Esophagus (tissue), 2 donors: ENCODE measurements around the gene NKIRAS1. TPM values are rescaled to one million over a fixed set of nuclear protein-coding genes. Genes with fewer than 3 reads are reported as not detected.
"Not testable (repeated sequence)": the region's sequence is repeated elsewhere in the genome, so short reads cannot be mapped to it uniquely, and the experiment has no call there.

Source experiments
- H3K27ac ChIP-seq, 2 donors: one replicate each; pipeline ENCODE4 v1.5.1; 2013; ENCODE audit warnings: low read depth in 2 of 2, mild to moderate bottlenecking in 2 of 2, inconsistent platforms in 1 of 2, low read length in 1 of 2, moderate library complexity in 1 of 2
- H3K27me3 ChIP-seq, 2 donors: one replicate each; pipeline ENCODE4 v1.6.1; 2013; ENCODE audit warnings: low read length in 2 of 2, control low read depth in 1 of 2, mild to moderate bottlenecking in 1 of 2; ENCODE audit not compliant: insufficient read depth in 2 of 2, control insufficient read depth in 1 of 2
- H3K36me3 ChIP-seq, 2 donors: one replicate each; pipeline ENCODE4 v1.6.1; 2013; ENCODE audit warnings: low read length in 1 of 2; ENCODE audit not compliant: control insufficient read depth in 2 of 2, insufficient read depth in 2 of 2
- H3K4me1 ChIP-seq, 2 donors: one replicate each; pipeline ENCODE4 v1.6.1; 2013; ENCODE audit warnings: low read length in 1 of 2; ENCODE audit not compliant: control insufficient read depth in 2 of 2, insufficient read depth in 2 of 2
- H3K4me3 ChIP-seq, 2 donors: one replicate each; pipeline ENCODE4 v1.5.1; 2013; ENCODE audit warnings: low read length in 2 of 2, mild to moderate bottlenecking in 2 of 2, low read depth in 1 of 2, moderate library complexity in 1 of 2
- H3K9me3 ChIP-seq, 2 donors: one replicate each; pipeline ENCODE4 v1.6.1; 2013; ENCODE audit warnings: mild to moderate bottlenecking in 2 of 2, low read depth in 1 of 2, low read length in 1 of 2, moderate library complexity in 1 of 2; ENCODE audit not compliant: control insufficient read depth in 2 of 2, insufficient read depth in 1 of 2
- WGBS, 2 donors: extraction: QIAGEN DNeasy Blood & Tissue Kit; methylation state at CpG; one replicate each; pipeline ENCODE4 v1.1.7; 2013; 5-methylcytosine and 5-hydroxymethylcytosine counted together
- polyA plus RNA-seq, 2 donors: library from polyadenylated mRNA; stranded (reverse); fragments of 200-250 nt; gene quantifications; one replicate each; pipeline ENCODE4 v1.2.3, GENCODE V29; 2013
- donor health status: healthy with polysubstance abuse.
- donor health status: Bipolar disorder and iron deficiency.

NKIRAS1 gene
- polyA plus RNA-seq, 2 donors, result 4.9 to 5.4 TPM

DNA sequence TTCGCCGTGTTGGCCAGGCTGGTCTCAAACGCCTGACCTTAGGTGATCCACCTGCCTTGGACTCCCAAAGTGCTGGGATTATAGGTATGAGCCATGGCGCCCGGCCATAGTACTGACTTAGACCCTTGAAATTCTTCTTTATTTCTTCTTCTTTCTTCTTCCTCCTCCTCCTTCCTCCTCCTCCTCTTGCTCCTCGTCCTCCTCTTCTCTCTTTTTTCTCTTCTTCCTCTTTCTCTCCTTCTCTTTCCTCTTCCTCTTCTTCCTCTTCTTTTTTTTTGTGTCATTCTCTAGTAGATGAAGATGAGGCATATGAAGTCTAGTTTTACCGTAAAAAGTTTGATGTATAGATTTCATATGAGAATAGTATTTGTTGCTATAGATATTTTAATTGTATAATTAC is 9.5 kb upstream of the NKIRAS1 start:
- 93% methylated on average over 7 of the region's 7 CpGs for WGBS, 2 donors
- H3K4me3 ChIP-seq, result no peak overlapping the region
- no peaks in the 10 kb centered on the region for H3K9me3 ChIP-seq
- H3K27ac ChIP-seq, result no peak overlapping the region
- no peaks in the 10 kb centered on the region for H3K36me3 ChIP-seq
- H3K27me3 ChIP-seq, result no peaks in the 10 kb centered on the region
- peaks cover 0 to 4% of the 10 kb centered on the region in 2 donors for H3K4me1 ChIP-seq

DNA sequence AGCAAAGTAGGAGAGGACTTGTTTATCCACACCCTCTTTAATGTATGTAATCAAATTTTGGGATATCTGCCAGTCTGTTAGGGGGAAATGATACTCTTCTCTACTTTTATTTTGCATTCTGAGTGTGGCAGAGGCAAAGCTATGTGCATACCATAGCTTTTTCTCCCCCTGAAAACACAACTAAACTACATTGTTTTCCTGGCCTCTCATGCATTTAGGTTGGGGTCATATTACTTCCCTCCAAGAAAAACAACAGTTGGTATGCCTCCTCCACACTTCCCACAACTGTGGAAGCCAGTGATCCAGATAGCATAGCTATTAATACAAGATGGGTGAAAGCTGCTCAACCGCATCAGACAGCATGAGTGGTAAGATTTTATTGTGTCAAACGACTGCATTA is 7.0 kb upstream of the NKIRAS1 start:
- Histone ChIP-seq H3K4me3 (no peak overlapping the region), H3K9me3 (no peaks in the 10 kb centered on the region), H3K4me1 (peaks cover 0 to 4% of the 10 kb centered on the region in 2 donors), H3K27me3 (no peaks in the 10 kb centered on the region), H3K36me3 (peaks cover 0 to 2% of the 10 kb centered on the region in 2 donors), H3K27ac (no peak overlapping the region)
- WGBS, 2 donors, result 78 to 79% methylated on average over 2 of the region's 2 CpGs

DNA sequence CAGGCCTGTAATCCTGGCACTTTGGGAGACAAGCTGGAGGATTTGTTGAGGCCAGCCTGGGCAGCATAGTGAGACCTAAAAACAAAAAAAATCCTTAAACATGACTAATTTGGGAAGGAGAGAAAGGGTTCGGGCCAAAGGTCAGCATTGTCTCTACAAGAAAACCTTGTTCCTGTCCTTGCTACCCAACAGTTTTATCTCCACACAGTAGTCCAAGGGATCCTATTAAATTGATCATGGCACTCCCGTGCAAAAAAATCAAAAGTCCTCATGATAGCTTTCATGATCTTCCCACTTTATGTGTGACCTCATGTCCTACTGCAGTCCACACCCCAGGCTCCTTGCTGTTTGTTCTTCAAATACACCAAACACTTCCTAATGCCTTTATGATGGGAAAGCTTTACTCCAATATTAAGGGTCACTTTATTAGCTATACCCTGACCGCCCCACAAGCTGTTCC is 4.3 kb upstream of the NKIRAS1 start:
- 83 to 88% methylated on average over 3 of the region's 3 CpGs for WGBS, 2 donors
- Histone ChIP-seq H3K27me3 (no peaks in the 10 kb centered on the region), H3K9me3 (no peaks in the 10 kb centered on the region), H3K4me3 (no peak overlapping the region), H3K36me3 (peaks cover 2 to 4% of the 10 kb centered on the region in 2 donors), H3K27ac (no peak overlapping the region), H3K4me1 (no peaks in the 10 kb centered on the region)

DNA sequence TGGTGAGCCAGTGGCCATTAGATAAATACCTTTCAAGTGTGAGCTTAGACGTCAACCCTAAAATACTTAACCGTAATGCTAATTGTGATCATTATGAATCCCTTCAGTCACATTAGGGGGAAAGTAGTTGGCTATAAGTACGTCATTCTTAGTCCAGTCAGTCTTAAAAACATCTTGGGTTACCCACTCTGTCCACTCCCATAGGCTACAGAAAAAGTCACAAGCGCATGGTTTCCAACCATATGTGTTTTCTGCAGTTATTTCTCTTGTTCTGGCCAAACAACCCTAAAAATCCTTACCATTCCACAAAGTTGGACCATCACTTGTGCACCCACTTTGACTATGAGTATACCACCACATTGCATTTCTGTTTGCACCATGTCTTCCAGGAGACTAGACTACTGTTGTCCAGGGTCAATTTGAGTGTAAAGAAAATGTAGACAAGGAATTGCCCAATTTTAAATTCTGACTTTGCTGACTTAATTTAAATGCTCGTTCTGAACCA is 3.4 kb upstream of the NKIRAS1 start:
- Histone ChIP-seq H3K27me3 (no peaks in the 10 kb centered on the region), H3K9me3 (no peaks in the 10 kb centered on the region), H3K4me1 (no peaks in the 10 kb centered on the region), H3K4me3 (no peak overlapping the region), H3K27ac (no peak overlapping the region), H3K36me3 (peaks cover 2 to 4% of the 10 kb centered on the region in 2 donors)
- WGBS, 2 donors, result 79 to 86% methylated on average over 5 of the region's 5 CpGs

DNA sequence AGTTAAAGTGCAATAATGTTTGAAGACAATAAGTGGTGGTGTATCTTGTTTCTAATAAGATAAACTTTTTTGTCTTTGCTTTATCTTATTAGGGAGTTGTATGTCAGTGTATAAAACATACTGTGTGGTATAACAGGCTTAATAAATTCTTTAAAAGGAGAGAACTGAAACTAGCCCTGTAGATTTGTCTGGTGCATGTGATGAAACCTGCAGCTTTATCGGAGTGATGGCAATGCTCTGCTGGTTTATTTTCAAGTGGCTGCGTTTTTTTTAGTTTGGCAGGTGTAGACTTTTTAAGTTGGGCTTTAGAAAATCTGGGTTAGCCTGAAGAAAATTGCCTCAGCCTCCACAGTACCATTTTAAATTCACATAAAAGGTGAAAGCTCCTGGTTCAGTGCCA is 2.8 kb upstream of the NKIRAS1 start:
- H3K9me3 ChIP-seq, result no peaks in the 10 kb centered on the region
- peaks cover 2 to 4% of the 10 kb centered on the region in 2 donors for H3K36me3 ChIP-seq
- H3K4me1 ChIP-seq, result no peaks in the 10 kb centered on the region
- H3K27me3 ChIP-seq, result no peaks in the 10 kb centered on the region
- WGBS, 2 donors, result 69 to 70% methylated on average over 2 of the region's 2 CpGs
- H3K4me3 ChIP-seq, result no peak overlapping the region
- H3K27ac ChIP-seq, result no peak overlapping the region

DNA sequence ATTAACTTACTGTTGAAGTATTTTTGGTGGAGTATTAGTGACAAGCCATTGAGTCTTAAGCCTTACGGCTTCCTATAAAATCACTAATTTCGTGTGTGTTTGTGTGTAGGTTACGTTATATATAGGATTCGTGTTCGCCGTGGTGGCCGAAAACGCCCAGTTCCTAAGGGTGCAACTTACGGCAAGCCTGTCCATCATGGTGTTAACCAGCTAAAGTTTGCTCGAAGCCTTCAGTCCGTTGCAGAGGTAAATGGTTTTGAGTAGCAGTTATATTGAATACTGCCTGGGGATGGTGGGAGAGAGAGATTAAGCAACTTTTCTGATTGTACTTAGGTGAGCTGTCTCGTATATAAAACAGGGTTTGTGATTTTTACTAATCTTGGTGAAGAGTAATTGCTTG is 1.5 kb upstream of the NKIRAS1 start:
- not testable (repeated sequence) for H3K9me3 ChIP-seq, H3K27ac ChIP-seq, H3K4me1 ChIP-seq, H3K36me3 ChIP-seq, H3K27me3 ChIP-seq
- H3K4me3 ChIP-seq, result peak overlapping the region; percentile 27 to 97
- WGBS, 2 donors, result 11 to 15% methylated on average over 12 of the region's 12 CpGs

DNA sequence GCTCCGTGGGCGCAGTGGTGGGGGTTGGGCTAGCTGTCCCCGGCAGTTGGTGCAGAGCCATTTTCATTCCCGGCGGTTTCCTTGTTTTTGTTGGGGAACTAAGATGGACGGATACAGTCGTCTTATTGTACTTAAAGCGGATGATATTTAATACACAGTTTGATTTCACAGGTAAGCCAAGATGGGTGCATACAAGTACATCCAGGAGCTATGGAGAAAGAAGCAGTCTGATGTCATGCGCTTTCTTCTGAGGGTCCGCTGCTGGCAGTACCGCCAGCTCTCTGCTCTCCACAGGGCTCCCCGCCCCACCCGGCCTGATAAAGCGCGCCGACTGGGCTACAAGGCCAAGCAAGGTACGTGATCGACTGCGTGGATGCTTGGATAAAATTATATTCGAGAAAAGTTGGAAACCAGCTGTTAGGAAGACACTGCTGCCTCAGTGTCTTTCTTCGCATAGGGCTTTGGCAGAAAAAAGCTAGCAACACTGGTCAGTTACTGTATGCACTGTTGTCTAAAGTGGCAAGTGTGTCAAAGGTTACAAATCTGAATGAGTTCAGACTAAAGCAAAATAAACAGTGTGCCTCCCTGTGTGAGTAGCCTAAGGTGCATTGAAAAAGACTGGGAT is 1.0 kb upstream of the NKIRAS1 start:
- peak overlapping the region; percentile 95 to 96 for H3K27ac ChIP-seq
- not testable (repeated sequence) for H3K9me3 ChIP-seq, H3K27me3 ChIP-seq, H3K36me3 ChIP-seq, H3K4me1 ChIP-seq
- H3K4me3 ChIP-seq, result peak overlapping the region; percentile 84 to 97
- WGBS, 2 donors, result 0 to 1% methylated on average over 18 to 20 of the region's 21 CpGs

DNA sequence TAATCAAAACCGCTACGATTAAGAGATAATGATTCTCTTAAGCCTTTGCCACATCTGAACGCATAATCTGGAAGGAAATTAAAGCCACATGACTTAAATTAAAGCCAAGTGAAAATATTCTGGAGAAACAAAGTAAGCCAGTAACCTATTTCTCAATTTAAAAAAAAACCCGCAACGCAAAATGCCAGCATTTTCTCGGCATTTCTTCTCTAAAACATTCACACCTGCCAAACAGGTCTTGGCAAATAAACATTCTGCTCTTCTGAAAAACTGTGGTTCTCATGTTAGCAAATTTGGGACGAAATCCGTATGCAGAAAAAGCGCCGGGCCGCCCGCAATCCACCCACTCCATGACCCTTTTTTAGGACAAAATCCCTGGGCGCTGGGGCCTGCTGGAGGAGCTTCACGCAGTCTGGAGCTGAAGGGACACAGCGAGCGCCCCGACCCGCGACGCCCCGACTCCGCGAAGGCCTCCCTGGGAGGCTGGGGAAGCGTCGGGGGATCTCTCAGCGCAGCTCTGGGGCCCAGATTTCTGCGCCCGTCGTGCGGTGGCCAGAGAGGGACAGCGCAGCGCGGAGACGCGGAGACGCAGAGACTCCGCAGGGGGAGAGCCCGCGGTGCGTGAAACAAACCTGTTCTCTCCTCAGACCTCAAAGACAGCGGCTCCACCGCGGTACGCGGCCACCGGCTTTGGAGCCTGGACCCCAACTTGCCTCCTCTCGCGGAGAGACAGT is 471 bp downstream of the NKIRAS1 start:
- 2 to 3% methylated on average over 47 to 48 of the region's 48 CpGs for WGBS, 2 donors
- Histone ChIP-seq H3K9me3 (no peaks in the 10 kb centered on the region), H3K4me1 (no peaks in the 10 kb centered on the region), H3K4me3 (peak overlapping the region; percentile 84 to 97), H3K27me3 (no peaks in the 10 kb centered on the region), H3K27ac (peak overlapping the region; percentile 79 to 95), H3K36me3 (peaks cover 2 to 4% of the 10 kb centered on the region in 2 donors)

DNA sequence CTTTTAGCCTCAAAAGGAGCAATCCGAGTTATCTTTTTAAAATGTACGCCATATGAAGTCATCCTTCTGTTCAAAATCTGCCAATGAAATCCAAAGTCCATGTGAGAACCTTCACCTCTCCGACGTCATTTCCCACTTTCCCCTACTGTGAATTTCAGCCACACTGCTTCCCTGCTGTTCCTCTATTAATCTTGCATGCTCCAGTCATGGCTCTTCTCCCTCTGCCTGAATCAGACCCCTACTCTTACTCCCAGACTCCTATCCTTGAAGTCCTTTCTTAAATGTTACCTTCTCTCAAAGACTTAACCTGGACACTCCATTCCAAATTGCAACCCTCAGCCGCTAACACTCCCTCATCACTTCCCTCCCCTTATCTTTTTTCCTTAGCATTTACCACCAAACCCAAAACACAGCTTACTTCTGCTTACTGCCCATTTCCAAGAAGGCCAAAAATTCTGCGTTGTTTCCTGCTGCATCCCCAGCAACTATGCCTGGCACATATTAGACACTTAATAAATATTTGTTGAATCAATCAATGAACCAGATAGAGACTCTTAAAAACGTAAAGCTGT is 1.2 kb downstream of the NKIRAS1 start:
- H3K27ac ChIP-seq, result no peak overlapping the region

More for the DNA sequence above, 1.2 kb downstream of the NKIRAS1 start:
- peaks cover 2 to 4% of the 10 kb centered on the region in 2 donors for H3K36me3 ChIP-seq
- no peaks in the 10 kb centered on the region for H3K4me1 ChIP-seq
- H3K27me3 ChIP-seq, result no peaks in the 10 kb centered on the region
- 53 to 66% methylated on average over 7 of the region's 7 CpGs for WGBS, 2 donors
- H3K9me3 ChIP-seq, result no peaks in the 10 kb centered on the region
- H3K4me3 ChIP-seq, result peak overlapping the region in 1 of 2 donors; percentile 97
